SK-N-SH (cell line): ENCODE measurements around the gene UBE2L5.

Experiments
- CTCF ChIP-seq: fragments of 200-600 bp; sonication (generic); IDR thresholded peaks from 2 replicates; pipeline ENCODE4 v1.6.1; 2017; ENCODE audit warnings: antibody characterized with exemption, mild to moderate bottlenecking, moderate library complexity
- ELF1 ChIP-seq: IDR thresholded peaks from 2 replicates; pipeline ENCODE4 v1.4.0; 2012
- FOSL2 ChIP-seq: IDR thresholded peaks from 2 replicates; pipeline ENCODE4 v1.4.0; 2012; ENCODE audit warnings: low read depth, mild to moderate bottlenecking, moderate library complexity, borderline replicate concordance
- POLR2AphosphoS5 ChIP-seq: IDR thresholded peaks from 2 replicates; pipeline ENCODE4 v1.6.1; 2012; ENCODE audit warnings: low read depth, low read length

GRCh38 chr13:30377312-30377685 lies 45.0 kb upstream of the UBE2L5 start:
- TF ChIP-seq CTCF, result no peak
- TF ChIP-seq ELF1, result no peak
- no peak for TF ChIP-seq POLR2AphosphoS5
- no peak for TF ChIP-seq FOSL2
